DND-41 (cell line): ENCODE data around the gene PRKCA.
"Not testable (repeated sequence)": the region's sequence is repeated elsewhere in the genome, so short reads cannot be mapped to it uniquely, and the experiment has no call there.

Source experiments
- ATAC-seq: fragments of 200-7000 bp; cut with Tn5 transposase; 3 replicates; pipeline ENCODE4 v1.9.1; 2021; ENCODE audit warnings: low read depth; ENCODE audit not compliant: insufficient read depth
- DNase-seq: peaks from one replicate; pipeline ENCODE4 v3.0.0-alpha.2; 2020
- H2AFZ ChIP-seq: 2 replicates; pipeline ENCODE4 v1.6.0; 2012; ENCODE audit warnings: low read depth, low read length
- H3K27ac ChIP-seq: 2 replicates; pipeline ENCODE4 v1.5.1; 2012; ENCODE audit warnings: low read length, inconsistent platforms
- H3K27me3 ChIP-seq: fragments of 200-600 bp; sonication (generic); 2 replicates; pipeline ENCODE4 v1.6.0; 2012; ENCODE audit warnings: low read length, mild to moderate bottlenecking, inconsistent platforms; ENCODE audit not compliant: insufficient read depth, poor library complexity
- H3K36me3 ChIP-seq: 2 replicates; pipeline ENCODE4 v1.5.1; 2012; ENCODE audit warnings: low read length, inconsistent platforms; ENCODE audit not compliant: insufficient read depth
- H3K4me1 ChIP-seq: 2 replicates; pipeline ENCODE4 v1.5.1; 2012; ENCODE audit warnings: mild to moderate bottlenecking, low read length; ENCODE audit not compliant: insufficient read depth
- H3K4me2 ChIP-seq: 2 replicates; pipeline ENCODE4 v1.6.0; 2012; ENCODE audit warnings: mild to moderate bottlenecking, moderate library complexity, low read length, inconsistent platforms; ENCODE audit not compliant: insufficient read depth
- H3K4me3 ChIP-seq, 2 experiments: fragments of 200-600 bp in 1 of 2; shearing (Covaris generic) in 1 of 2; 2 replicates each; pipeline ENCODE4 v1.5.1; 2012 to 2016; ENCODE audit warnings: inconsistent platforms in 2 of 2, low read length in 2 of 2, mild to moderate bottlenecking in 2 of 2, low read depth in 1 of 2, moderate library complexity in 1 of 2
- H3K79me2 ChIP-seq: 2 replicates; pipeline ENCODE4 v1.6.0; 2012; ENCODE audit warnings: low read length, inconsistent platforms; ENCODE audit not compliant: insufficient read depth
- H3K9ac ChIP-seq: 2 replicates; pipeline ENCODE4 v1.6.0; 2012; ENCODE audit warnings: low read depth, mild to moderate bottlenecking, inconsistent platforms, low read length, moderate library complexity
- H3K9me3 ChIP-seq: 2 replicates; pipeline ENCODE4 v1.5.1; 2012; ENCODE audit warnings: low read length, moderate library complexity, mild to moderate bottlenecking, inconsistent platforms; ENCODE audit not compliant: insufficient read depth, severe bottlenecking
- H4K20me1 ChIP-seq: 2 replicates; pipeline ENCODE4 v1.6.0; 2012; ENCODE audit warnings: low read length; ENCODE audit not compliant: insufficient read depth
- EZH2 ChIP-seq: IDR thresholded peaks from 3 replicates; pipeline ENCODE4 v1.6.1; 2012; ENCODE audit warnings: borderline replicate concordance, low read depth, mild to moderate bottlenecking, moderate library complexity, low read length, inconsistent platforms; ENCODE audit not compliant: severe bottlenecking
- TF ChIP-seq, protein P1 (sequence below): IDR thresholded peaks from 2 replicates; pipeline ENCODE4 v1.5.1; 2012; ENCODE audit warnings: borderline replicate concordance, low read length, moderate library complexity, mild to moderate bottlenecking; ENCODE audit not compliant: poor library complexity, severe bottlenecking; ENCODE audit errors: extremely low read depth

PRKCA gene

GRCh38 chr17:66345264-66345663 is 42.9 kb downstream of the PRKCA start:
- Histone ChIP-seq H3K4me3 (no peak overlapping the region), H3K9ac (no peak overlapping the region), H4K20me1 (peaks cover 7% of the 10 kb centered on the region; the same call in 1 of the 2 replicates), H3K4me2 (no peak overlapping the region), H2AFZ (no peak overlapping the region), H3K36me3 (no peaks in the 10 kb centered on the region), H3K9me3 (no peaks in the 10 kb centered on the region), H3K27ac (no peak overlapping the region), H3K79me2 (peaks cover 86% of the 10 kb centered on the region), H3K27me3 (no peaks in the 10 kb centered on the region), H3K4me1 (no peaks in the 10 kb centered on the region)
- TF ChIP-seq, protein P1, sequence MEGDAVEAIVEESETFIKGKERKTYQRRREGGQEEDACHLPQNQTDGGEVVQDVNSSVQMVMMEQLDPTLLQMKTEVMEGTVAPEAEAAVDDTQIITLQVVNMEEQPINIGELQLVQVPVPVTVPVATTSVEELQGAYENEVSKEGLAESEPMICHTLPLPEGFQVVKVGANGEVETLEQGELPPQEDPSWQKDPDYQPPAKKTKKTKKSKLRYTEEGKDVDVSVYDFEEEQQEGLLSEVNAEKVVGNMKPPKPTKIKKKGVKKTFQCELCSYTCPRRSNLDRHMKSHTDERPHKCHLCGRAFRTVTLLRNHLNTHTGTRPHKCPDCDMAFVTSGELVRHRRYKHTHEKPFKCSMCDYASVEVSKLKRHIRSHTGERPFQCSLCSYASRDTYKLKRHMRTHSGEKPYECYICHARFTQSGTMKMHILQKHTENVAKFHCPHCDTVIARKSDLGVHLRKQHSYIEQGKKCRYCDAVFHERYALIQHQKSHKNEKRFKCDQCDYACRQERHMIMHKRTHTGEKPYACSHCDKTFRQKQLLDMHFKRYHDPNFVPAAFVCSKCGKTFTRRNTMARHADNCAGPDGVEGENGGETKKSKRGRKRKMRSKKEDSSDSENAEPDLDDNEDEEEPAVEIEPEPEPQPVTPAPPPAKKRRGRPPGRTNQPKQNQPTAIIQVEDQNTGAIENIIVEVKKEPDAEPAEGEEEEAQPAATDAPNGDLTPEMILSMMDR = no peak
- no peak for TF ChIP-seq EZH2
- DNase-seq (no peak), ATAC-seq (no peak)

DNA sequence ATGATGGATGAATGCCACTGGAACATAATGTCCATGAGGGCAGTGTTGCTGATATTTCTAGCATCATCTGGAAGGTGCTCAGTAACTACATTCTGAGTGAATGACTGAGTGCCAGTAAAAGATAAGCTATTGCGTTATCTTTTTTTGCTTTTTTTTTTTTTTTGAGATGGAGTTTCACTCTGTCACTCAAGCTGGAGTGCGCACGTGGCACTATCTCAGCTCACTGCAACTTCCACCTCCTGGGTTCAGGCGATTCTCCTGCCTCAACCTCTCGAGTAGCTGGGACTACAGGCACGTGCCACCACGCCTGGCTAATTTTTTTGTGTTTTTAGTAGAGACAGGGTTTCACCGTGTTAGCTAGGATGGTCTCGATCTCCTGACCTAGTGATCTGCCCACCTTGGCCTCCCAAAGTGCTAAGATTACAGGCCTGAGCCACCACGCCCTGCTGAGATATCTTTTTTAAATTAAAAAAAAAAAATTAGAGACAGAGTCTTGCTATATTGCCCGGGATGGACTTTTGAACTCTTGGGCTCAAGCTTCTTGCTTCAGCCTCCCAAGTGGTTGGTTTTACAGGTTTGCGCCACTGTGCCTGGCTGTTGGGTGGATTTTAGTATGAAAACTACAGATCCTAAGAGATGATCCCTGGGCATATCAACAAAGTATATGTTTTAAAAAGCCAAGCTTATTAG is 43.7 kb downstream of the PRKCA start:
- Histone ChIP-seq H4K20me1 (peaks cover 12% of the 10 kb centered on the region; the same call in 1 of the 2 replicates), H3K79me2 (peaks cover 87% of the 10 kb centered on the region)
- H3K4me1 ChIP-seq, H3K9me3 ChIP-seq, H3K9ac ChIP-seq, DNase-seq, H3K4me2 ChIP-seq, ATAC-seq, H3K27me3 ChIP-seq, H3K36me3 ChIP-seq, H3K4me3 ChIP-seq, H2AFZ ChIP-seq, H3K27ac ChIP-seq: not testable (repeated sequence)

DNA sequence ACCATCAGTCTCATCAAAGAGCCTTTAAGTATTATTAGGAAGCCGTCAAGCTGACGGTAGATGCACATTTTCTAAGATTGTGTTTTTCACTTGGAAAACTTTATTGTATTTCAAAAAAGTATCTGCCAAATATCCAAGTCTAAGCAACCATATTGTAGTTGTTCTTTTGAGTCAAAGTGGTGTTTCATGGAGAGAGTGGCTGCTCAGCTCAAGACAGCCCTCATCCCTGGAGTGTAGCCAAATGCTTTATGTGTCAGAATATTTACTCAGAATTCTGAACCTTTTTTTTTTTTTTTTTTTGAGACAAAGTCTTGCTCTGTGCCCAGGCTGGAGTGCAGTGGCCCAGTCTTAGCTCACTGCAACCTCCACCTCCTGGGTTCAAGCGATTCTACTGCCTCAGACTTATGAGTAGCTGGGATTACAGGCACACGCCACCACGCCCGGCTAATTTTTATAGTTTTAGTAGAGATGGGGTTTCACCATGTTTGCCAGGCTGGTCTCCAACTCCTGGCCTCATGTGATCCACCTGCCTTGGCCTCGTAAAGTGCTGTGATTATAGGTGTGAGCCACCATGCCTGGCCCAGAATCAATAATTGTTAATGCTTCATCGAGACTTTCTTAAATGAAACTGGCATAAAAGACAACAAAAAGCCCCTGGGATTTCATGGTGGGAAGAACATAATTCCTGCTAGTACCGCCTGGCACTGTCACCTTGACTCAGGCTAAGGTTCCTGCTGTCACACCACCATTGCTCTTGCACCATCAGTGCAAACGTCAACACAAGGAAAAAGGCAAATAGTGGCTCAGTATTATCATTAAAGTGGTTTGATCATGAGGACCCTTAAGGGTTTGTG is 45.5 kb downstream of the PRKCA start:
- H2AFZ ChIP-seq = no peak overlapping the region
- DNase-seq (no peak), ATAC-seq (no peak)
- H3K27ac ChIP-seq = no peak overlapping the region
- peaks cover 86% of the 10 kb centered on the region for H3K79me2 ChIP-seq
- no peak overlapping the region for H3K4me3 ChIP-seq
- H3K36me3 ChIP-seq = no peaks in the 10 kb centered on the region
- no peaks in the 10 kb centered on the region for H3K9me3 ChIP-seq
- H3K9ac ChIP-seq = no peak overlapping the region
- peaks cover 21% of the 10 kb centered on the region; the same call in 1 of the 2 replicates for H4K20me1 ChIP-seq
- no peaks in the 10 kb centered on the region for H3K4me1 ChIP-seq
- no peaks in the 10 kb centered on the region for H3K27me3 ChIP-seq
- H3K4me2 ChIP-seq = no peak overlapping the region
- TF ChIP-seq, protein P1 = no peak
- no peak for TF ChIP-seq EZH2

DNA sequence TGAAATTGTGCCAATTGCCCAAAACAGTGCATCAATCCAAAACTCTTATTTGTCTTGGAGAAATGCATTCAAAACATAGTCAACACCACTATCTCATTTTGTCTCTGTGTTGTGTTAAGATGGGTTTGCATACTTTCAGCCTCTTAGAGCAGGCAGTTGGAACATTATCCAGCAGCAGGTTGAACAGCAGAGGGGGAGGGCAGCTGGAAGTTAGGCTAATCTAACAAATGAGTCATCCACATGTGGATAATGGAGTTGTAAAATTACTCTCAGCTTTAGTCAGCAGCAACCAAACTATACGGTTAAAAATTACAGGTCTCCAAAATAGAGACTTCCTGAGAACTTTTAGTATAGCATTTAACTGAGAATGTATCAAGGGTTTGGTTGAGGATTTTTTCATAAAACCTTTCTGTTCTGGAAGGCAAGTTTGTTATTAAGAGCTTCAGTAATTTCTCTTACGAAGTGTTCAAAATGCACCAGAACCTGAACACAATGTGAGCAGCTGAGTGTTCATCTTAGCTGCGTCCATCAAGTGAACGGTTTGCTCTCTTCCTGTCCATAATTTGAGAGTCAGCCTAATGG is 46.3 kb downstream of the PRKCA start:
- DNase-seq (no peak), ATAC-seq (no peak; the same call in 2 of the 3 replicates)
- Histone ChIP-seq H3K36me3 (no peaks in the 10 kb centered on the region), H3K27ac (no peak overlapping the region), H3K27me3 (no peaks in the 10 kb centered on the region), H3K4me2 (no peak overlapping the region), H3K9ac (no peak overlapping the region), H3K9me3 (no peaks in the 10 kb centered on the region), H3K79me2 (peaks cover 85% of the 10 kb centered on the region), H3K4me3 (no peak overlapping the region), H4K20me1 (peaks cover 21% of the 10 kb centered on the region; the same call in 1 of the 2 replicates), H2AFZ (no peak overlapping the region), H3K4me1 (no peaks in the 10 kb centered on the region)
- TF ChIP-seq, protein P1 = no peak
- TF ChIP-seq EZH2 = no peak
